GM18519 (cell line): Measurements from ENCODE around the gene DHX57.
"Not testable (repeated sequence)": the region's sequence is repeated elsewhere in the genome, so short reads cannot be mapped to it uniquely, and the experiment has no call there.

Experiments
- ATAC-seq: cut with Tn5 transposase; IDR thresholded peaks from one replicate; pipeline ENCODE4 v1.9.1; 2021; ENCODE audit warnings: mild to moderate bottlenecking, moderate library complexity; ENCODE audit not compliant: unreplicated experiment, low FRiP score

DHX57 gene

GRCh38 chr2:38797953-38798352, 77.8 kb downstream of the DHX57 start:
- ATAC-seq, result no peak

- no peak for ATAC-seq
Observed at GRCh38 chr2:38797250-38797676, 78.5 kb downstream of the DHX57 start.

- ATAC-seq, result not testable (repeated sequence)
Observed at GRCh38 chr2:38795016-38795415, 80.7 kb downstream of the DHX57 start.

GRCh38 chr2:38794235-38794946, 81.3 kb downstream of the DHX57 start:
- no peak for ATAC-seq

- ATAC-seq, result no peak
Observed at GRCh38 chr2:38793511-38793910, 82.2 kb downstream of the DHX57 start.

DNA sequence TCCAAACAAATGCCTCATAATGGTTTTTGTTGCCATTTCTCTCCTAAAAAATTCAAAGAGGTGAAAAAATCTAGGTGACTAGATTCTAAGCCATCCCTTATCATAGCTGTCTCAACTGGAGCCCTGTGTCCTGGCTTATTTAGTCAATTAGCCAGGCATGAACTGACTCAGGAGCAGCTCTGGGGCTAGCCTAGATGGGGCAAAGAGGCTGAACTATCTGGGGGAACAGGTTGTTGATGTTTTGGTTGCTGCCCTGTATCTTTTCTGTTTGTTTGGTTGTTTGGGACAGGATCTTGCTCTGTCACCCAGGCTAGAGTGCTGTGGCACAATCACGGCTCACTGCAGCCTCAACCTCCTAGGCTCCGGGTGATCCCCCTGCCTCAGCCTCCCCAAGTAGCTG, 83.0 kb downstream of the DHX57 start:
- no peak for ATAC-seq

DNA sequence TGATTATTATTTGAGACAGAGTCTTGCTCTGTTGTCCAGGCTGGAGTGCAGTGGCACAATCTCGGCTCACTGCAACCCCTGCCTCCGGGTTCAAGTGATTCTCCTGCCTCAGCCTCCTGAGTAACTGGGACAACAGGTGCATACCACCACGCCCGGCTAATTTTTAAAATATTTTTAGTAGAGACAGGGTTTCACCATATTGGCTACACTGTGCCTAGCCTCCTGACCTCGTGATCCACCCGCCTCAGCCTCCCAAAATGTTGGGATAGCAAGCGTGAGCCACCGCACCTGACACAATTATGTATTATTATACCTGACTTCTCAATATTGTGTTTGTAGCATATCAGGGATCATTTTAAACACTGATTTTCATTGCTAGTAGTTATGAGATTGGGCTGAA, 83.4 kb downstream of the DHX57 start:
- ATAC-seq, result not testable (repeated sequence)

- no peak for ATAC-seq
Observed at GRCh38 chr2:38791744-38792143, 84.0 kb downstream of the DHX57 start.

DNA sequence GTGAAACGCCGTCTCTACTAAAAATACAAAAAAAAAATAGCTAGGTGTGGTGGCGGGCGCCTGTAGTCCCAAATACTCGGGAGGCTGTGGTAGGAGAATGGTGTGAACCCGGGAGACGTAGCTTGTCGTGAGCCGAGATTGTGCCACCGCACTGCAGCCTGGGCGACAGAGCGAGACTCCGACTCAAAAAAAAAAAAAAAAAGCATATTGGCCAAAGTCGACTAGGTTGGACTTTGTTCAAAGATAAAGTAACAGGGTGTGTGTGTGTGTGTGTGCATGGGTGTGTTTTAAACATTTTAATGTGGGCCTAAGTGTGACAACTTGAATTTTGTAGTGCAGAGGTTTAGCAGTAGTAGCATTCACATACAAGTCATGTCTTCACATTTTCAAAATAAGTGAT, 86.0 kb downstream of the DHX57 start:
- ATAC-seq, result no peak

- ATAC-seq, result no peak
Observed at GRCh38 chr2:38788306-38788705, 87.4 kb downstream of the DHX57 start.

DNA sequence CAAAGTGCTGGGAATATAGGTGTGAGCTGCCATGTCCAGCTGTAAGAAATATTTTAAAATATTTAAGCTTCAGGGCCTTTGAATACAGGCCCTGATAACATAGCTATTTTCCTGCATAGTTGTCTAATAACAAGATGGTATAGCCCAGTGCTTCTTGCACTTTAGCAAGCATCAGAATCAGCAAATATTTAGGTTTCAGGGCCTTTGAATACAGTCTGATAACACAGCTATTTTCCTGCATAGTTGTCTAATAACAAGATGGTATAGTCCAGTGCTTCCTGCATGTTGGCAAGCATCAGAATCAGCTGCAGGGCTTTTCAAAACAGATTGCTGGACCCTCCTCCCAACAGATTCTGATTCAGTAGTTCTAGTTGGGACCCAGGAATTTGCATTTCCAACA, 92.1 kb downstream of the DHX57 start:
- ATAC-seq, result no peak

DNA sequence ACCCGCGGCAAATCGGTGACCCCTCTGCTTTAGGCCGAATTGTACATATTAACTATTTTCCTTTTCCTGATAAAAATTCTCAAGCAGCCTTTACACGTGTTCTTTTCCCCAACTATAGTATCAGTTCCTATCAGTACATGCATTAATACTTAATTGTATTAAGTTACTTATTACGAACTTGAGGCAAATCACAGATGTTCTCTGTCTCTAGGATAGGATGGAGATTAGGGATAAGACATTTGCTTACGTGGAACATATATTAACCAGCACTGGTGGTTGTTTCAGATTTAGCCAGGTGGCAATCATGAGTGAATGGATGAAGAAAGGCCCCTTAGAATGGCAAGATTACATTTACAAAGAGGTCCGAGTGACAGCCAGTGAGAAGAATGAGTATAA, 97.0 kb downstream of the DHX57 start:
- no peak for ATAC-seq

- no peak for ATAC-seq
Observed at GRCh38 chr2:38776531-38776930, 99.2 kb downstream of the DHX57 start.

GRCh38 chr2:38775921-38776225, 99.9 kb downstream of the DHX57 start:
- ATAC-seq, result no peak

DNA sequence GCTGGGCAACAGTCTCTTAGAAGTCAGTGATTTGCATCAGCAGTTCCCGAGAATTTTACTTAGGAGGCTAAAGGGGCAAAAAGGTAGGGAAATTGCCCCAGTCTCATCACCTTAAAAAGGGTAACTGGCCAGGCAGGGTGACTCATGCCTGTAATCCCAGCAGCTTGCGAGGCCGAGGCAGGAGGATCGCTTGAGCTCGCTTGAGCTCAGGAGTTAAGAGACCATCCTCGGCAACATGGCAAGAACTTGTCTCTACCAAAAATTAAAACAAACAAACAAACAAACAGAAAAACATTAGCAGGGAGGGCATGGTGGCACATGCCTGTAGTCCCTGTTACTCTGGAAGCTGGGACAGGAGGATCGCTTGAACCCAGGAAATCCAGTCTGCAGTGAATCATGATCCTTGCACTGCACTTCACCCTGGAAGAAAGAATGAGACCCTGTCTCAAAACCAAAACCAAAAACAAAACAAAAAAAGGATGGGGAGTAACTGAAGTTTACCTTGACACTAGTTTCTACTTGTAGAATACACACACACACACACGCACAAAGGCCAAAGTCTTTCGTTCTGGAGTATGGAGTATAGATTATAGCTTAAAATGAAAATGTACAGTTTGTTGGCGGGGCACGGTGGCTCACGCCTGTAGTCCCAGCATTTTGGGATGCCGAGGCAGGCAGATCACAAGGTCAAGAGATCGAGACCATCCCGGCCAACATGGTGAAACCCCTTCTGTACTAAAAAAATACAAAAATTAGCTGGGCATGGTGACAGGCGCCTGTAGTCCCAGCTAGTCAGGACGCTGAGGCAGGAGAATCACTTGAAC, 100.4 kb downstream of the DHX57 start:
- no peak for ATAC-seq

GRCh38 chr2:38771632-38772031, 104.1 kb downstream of the DHX57 start:
- ATAC-seq, result no peak

DNA sequence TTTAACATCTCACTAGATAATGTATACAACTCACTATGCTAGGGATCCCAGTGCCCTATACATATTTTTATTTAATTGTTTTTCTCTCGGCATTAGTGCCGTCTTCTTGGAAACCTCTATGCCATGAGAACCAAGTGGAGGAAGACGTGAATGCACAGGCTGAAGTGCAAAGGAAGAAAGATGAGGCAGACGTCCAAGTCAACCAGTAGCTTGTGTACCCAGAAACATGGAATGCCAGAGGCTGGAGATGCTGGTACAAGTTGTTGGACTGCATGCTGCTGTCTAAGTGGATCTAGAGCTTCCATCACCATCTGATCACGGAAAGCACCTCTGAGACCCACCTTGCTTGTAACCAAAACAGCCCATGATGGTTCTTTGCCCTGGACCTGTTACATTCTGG, 110.2 kb downstream of the DHX57 start:
- ATAC-seq, result no peak

- ATAC-seq, result no peak
Observed at GRCh38 chr2:38765149-38765548, 110.6 kb downstream of the DHX57 start.

DNA sequence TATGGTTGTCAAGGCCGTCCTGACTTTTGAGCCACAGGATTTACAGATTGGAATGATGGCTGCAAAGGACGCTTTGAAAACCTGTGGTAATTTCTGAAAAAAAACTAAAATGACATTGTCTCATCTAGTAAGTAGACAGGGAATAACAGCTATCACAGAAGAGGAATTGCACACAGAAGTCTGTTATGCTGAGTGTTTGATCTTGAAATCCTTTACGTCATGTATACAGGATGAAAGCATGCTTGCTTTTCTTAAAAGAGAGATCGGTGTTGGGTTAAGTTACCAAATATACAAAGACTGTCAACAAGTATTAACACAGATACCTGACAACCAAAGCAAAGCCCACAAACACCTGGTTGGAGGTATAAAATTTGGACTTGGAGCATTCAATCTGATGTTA, 112.0 kb downstream of the DHX57 start:
- ATAC-seq, result no peak

GRCh38 chr2:38763228-38763627, 112.5 kb downstream of the DHX57 start:
- no peak for ATAC-seq

DNA sequence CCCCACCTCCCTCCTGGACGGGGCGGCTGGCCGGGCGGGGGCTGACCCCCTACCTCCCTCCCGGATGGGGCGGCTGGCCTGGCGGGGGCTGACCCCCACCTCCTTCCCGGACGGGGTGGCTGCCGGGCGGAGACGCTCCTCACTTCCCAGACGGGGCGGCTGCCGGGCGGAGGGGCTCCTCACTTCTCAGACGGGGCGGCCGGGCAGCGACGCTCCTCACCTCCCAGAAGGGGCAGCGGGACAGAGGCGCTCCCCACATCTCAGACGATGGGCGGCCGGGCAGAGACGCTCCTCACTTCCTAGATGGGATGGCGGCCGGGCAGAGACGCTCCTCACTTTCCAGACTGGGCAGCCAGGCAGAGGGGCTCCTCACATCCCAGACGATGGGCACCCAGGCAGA, 119.8 kb downstream of the DHX57 start:
- not testable (repeated sequence) for ATAC-seq

DNA sequence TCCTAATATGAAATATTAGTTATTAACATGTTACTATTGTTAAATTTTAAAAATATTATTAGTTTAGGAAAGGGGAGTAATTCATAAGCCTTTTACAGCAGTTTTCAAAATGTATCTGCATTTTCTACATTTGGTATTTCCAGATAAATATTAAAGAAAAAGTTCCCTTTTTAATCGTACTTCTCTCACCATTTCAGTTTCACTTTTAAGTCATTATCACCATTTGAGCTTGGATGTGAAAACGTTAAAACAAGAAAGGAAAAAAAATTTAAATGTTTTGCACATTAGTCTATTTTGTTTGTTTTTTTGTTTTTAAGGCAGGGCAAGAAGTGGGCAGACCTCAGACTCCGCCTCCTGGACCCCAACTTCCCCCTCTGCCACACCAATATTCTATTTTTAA, 121.2 kb downstream of the DHX57 start:
- ATAC-seq, result no peak
